GM12874 (cell line): ENCODE measurements around the gene TM9SF4.

Experiments
- TF ChIP-seq, protein P1 (sequence below): IDR thresholded peaks from 2 replicates; pipeline ENCODE4 v1.5.1; 2011; ENCODE audit warnings: low read depth, mild to moderate bottlenecking, control low read depth, low read length, moderate library complexity; ENCODE audit not compliant: insufficient read depth

Gene TM9SF4

DNA sequence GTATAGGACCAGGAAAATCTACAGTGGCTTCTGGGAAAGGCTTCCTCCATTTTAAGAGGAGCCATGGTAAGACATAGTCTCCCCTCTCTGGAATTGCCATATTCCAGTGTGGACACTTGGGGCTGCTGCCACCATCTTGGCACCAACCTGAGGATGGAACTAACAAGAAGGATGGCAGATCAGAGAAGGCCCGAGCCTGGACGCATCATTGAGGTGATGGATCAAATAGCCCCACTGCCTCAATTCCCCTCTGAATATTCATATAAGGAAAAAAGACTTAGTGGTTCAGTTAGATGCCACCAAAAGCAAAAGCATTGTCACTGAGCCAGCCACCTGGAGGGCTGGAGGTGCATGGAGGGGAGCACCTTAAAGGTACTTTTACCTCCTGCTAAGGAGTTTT lies 72.1 kb downstream of the TM9SF4 start:
- TF ChIP-seq, protein P1, sequence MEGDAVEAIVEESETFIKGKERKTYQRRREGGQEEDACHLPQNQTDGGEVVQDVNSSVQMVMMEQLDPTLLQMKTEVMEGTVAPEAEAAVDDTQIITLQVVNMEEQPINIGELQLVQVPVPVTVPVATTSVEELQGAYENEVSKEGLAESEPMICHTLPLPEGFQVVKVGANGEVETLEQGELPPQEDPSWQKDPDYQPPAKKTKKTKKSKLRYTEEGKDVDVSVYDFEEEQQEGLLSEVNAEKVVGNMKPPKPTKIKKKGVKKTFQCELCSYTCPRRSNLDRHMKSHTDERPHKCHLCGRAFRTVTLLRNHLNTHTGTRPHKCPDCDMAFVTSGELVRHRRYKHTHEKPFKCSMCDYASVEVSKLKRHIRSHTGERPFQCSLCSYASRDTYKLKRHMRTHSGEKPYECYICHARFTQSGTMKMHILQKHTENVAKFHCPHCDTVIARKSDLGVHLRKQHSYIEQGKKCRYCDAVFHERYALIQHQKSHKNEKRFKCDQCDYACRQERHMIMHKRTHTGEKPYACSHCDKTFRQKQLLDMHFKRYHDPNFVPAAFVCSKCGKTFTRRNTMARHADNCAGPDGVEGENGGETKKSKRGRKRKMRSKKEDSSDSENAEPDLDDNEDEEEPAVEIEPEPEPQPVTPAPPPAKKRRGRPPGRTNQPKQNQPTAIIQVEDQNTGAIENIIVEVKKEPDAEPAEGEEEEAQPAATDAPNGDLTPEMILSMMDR: no peak

DNA sequence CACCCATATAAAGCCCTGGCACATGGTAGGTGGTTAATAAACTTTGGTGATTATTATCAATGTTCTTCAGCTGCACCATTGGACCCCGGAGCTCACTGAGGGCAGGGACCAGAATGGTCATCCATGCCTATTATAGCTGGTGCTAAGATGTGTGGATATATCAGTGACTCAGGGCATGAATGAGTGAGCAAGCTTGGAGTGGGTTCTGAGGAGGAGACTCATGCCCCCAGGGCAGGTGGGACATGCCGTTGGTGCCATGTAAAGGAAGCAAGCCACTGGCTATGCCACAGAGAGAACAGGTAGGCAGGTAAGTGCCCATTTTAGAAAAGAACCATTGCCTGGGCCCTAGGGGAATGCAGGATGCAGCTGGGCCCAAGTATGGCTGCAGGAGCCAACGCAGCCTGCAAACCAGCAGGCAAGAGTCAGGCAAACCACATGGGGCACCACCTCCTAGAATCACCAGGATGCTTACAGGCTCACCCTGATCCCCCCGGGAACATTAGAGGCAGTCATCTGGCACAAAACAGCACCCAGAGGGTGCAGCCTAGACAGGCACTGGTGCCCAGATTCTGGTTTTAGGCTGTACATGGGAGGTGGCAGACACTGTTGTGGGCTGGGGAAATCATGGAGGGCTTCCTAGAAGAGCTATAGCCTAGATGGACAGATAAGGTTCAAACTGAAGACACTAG lies 74.6 kb downstream of the TM9SF4 start:
- TF ChIP-seq, protein P1: no peak

DNA sequence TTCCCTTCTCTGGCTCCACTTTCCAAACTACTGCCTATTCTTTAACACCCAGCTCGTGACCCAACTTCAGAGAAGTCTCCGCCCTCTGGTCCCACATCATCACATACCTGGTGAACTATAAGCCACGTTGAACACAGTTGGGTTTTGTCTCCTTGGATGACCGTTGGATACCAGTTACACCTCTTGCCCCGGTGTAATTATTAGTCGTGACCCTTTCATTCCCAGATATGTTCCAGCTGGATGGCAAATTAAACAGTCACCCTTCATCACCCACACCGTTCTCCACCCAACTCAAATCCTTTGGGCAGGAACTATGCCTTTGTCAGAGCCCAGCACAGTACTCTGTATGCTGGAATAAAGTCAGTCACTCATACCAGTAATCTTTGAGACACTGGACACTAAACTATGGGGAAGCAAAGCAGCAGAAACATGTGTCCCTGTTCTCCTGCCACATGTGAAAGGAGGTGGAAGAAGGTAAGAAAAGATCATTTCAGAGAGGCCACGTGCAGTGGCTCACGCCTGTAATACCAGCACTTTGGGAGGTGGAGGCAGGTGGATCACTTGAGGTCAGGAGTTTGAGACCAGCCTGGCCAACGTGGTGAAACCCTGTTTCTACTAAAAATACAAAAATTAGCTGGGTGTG lies 75.6 kb downstream of the TM9SF4 start:
- TF ChIP-seq, protein P1: no peak

DNA sequence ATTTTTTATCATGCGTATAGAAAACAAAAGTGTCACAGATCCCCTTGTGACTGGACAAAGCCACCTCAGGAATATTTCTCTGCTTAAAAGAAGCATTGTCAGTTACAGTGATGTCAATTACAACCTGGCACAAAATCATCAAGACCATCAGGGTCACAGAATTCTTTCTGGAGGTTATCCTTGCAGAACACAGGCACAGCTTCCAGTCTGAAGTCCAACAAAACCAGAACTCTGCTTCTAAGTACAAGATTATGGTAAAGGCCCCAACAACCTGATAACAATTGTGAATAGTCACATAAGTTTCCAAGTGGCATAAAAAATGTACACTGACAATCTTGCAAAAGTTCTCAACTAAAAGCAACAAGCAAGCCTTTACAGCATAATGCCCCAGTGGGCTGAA lies 77.0 kb downstream of the TM9SF4 start:
- TF ChIP-seq, protein P1: no peak

DNA sequence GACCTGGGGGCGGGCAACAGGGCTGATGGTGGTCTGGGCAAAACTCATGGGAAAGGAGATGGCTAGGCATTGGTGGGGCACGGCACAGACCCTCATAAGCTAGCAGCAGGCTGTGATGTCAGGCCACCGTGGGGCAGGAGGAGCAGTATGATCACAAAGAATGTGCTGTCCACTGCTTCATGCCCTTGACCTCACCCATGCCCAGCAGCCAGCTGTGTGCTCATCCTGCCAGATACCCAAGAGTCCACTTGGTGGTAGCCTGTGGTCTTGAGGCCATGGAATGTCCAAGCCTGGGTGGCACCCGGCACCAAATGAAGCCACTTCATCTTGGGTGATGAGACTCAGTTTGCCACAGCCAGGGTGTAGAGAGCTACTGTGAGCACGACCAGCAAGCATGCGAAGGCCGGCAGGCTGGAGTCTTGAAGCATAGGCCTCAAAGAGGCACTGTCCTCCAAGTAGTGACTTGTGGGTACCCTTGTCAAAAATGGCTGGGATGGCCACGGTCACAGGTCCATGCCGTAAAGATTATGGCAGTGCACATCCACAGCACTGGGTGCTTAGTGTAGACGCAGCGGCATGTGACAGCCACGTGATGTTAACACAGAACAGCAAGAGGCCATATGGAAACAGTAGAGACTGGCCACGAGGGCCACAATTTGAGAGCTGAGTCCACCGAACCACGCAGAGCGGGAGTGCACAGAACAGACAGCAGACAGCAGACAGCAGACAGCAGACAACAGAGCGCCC lies 79.0 kb downstream of the TM9SF4 start:
- TF ChIP-seq, protein P1: no peak

DNA sequence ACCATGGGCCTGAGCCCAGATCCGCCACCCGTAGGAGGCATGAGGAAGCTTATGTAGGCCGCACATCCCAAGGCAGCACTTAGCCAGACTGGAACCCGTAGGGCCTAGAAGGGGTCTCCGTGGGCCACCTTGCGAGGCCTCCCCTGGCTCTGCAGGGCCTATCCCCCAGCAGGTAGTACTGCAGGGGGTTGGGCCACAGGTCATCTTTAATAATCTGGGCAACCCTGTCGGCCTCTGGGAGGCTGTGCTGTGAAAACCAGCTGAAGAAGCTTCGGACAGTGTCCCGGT lies 79.6 kb downstream of the TM9SF4 start:
- TF ChIP-seq, protein P1: no peak

DNA sequence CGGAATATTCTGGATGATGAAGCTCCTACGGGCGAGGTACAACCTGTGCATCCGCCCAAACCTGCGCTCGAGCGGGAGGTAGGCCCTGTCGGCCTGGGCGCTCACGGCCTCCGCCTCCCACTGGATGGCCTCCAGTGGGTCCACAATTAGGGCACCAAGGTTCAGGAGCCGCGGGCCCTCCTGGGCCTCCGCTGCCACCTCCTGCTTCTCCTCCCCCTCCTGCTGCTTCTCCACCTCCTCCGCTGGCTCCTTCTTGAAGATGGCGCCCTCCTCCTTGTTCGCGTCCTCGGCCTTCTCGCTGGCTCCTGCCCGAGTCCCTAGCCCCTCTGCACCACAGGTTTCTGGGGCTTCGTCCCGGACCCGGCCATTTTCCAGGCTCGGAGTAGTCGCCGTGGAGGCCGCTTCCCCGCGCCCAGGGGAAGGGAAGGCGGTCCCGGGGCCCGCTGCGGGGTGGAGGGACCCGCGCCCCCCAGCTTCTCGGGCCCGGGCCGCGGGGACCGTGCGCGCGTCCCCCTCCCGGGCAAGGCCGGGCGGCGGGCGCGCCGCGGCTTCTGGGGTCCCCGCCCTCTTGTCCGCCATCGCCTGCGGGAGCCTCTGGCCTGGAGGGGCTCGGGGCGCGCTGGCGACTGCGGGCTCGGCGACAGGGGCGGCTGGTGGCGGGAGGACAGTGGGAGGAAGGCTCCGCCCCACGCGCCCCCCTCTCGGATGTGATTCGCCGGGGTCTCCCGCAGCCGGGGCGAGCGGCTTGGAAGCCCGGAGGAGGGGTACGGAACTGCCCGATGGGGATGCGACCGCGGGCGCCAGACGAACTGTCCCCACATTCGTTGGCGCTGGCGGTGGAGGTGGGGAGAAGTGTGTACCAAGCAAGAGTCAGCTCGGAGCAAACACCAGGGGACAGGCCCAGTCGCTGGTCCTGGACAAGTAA lies 80.4 kb downstream of the TM9SF4 start:
- TF ChIP-seq, protein P1: no peak
